ENCODE data around the gene LZTS3.
"Not testable (repeated sequence)": the region's sequence is repeated elsewhere in the genome, so short reads cannot be mapped to it uniquely, and the experiment has no call there.

The LZTS3 gene

GRCh38 chr20:3135507-3136070 lies 37.8 kb downstream of the LZTS3 start:
- DNase-seq (ENCODE audit: low read depth in 2 of 2), result no peak

- no peak for DNase-seq (ENCODE audit: low read depth in 2 of 2)
These were observed 39.2 kb downstream of the LZTS3 start for GRCh38 chr20:3134151-3134550.

- DNase-seq (ENCODE audit: low read depth in 2 of 2), result no peak
These were observed 40.2 kb downstream of the LZTS3 start for GRCh38 chr20:3133155-3133554.

- DNase-seq (ENCODE audit: low read depth in 2 of 2), result no peak
These were observed 43.2 kb downstream of the LZTS3 start for GRCh38 chr20:3130051-3130600.

GRCh38 chr20:3129094-3129493 lies 44.3 kb downstream of the LZTS3 start:
- DNase-seq (ENCODE audit: low read depth in 2 of 2), result no peak

GRCh38 chr20:3128275-3128984 lies 44.9 kb downstream of the LZTS3 start:
- DNase-seq (ENCODE audit: low read depth in 2 of 2), result no peak

- no peak for DNase-seq (ENCODE audit: low read depth in 2 of 2)
These were observed 46.9 kb downstream of the LZTS3 start for GRCh38 chr20:3126527-3126859.

GRCh38 chr20:3125776-3126526 lies 47.4 kb downstream of the LZTS3 start:
- not testable (repeated sequence) for DNase-seq (ENCODE audit: low read depth in 2 of 2)

GRCh38 chr20:3124773-3125560 lies 48.4 kb downstream of the LZTS3 start:
- DNase-seq (ENCODE audit: low read depth in 2 of 2), result not testable (repeated sequence)

- DNase-seq (ENCODE audit: low read depth in 2 of 2), result not testable (repeated sequence)
These were observed 49.2 kb downstream of the LZTS3 start for GRCh38 chr20:3124163-3124562.

- DNase-seq (ENCODE audit: low read depth in 2 of 2), result no peak
These were observed 49.8 kb downstream of the LZTS3 start for GRCh38 chr20:3123542-3123941.

- DNase-seq (ENCODE audit: low read depth in 2 of 2), result no peak
These were observed 51.3 kb downstream of the LZTS3 start for GRCh38 chr20:3121955-3122610.

- no peak for DNase-seq (ENCODE audit: low read depth in 2 of 2)
These were observed 52.0 kb downstream of the LZTS3 start for GRCh38 chr20:3121271-3121911.

GRCh38 chr20:3119044-3119443 lies 54.3 kb downstream of the LZTS3 start:
- no peak for DNase-seq (ENCODE audit: low read depth in 2 of 2)

GRCh38 chr20:3117839-3118379 lies 55.4 kb downstream of the LZTS3 start:
- DNase-seq (ENCODE audit: low read depth in 2 of 2), result not testable (repeated sequence)

GRCh38 chr20:3116341-3116740 lies 57.0 kb downstream of the LZTS3 start:
- no peak for DNase-seq (ENCODE audit: low read depth in 2 of 2)

GRCh38 chr20:3115190-3116107 lies 57.9 kb downstream of the LZTS3 start:
- no peak for DNase-seq (ENCODE audit: low read depth in 2 of 2)

Measured in stimulated activated CD8-positive, alpha-beta memory T cell treated with anti-CD3 and anti-CD28 coated beads, Interleukin-15, amount 100 ng/mL, for 4 hours (primary cell).